ENCODE data around the gene BAZ2B. TPM values are rescaled to one million over a fixed set of nuclear protein-coding genes. Genes with fewer than 3 reads are reported as not detected.

BAZ2B gene
- total and polyA plus RNA-seq, 9 of the 15 experiments (the other 6 are each of a cell fraction or from before 2014, with no cell fraction given), result 7.5 to 38.6 (median 19.8) TPM

DNA sequence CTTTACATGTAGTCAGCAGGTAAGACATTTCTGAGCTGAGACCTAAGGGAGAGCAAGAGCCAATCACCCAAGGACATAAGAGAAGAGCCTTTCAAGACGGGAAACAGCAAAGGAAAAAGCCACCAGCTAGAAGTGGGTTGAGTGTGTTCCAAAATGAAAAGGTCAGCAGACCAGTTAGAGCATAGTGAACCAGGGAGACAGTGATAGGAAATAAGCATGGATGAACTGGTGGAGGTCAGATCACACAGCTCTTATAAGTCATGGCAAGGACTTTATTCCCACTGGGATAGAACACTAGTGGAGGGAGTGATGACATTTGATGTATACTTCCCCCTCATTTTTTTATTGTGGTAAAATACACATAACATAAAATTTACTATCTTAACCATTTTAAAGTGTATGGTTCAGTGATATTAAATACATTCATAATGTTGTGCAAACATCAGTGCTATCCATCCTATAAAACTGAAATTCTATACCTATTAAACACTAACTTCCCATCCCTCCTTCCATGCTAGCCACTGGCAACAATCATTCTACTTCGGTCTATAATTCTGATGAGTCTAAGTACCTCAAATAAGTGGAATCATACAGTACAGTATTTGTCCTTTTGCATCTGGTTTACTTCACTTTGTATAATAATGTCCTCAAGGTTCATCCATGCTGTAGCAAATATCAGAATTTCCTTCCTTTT, 174.0 kb downstream of the BAZ2B start:
- H3K27ac ChIP-seq (ENCODE audit: extremely low read depth, low read depth, low read length), result no peak overlapping the region
- no peaks in the 10 kb centered on the region for H3K9me1 ChIP-seq (ENCODE audit: control insufficient read depth, insufficient read depth, low read length)
- no peak for FAIRE-seq
- in situ Hi-C loops (cut with MboI) (no loop called here), intact Hi-C loops (cut with micrococcal nuclease) (no loop called here)
- POLR2A ChIA-PET, result interaction anchor here (1.0 kb wide), 1 partner anchor 9 kb away, joined by 3 read pairs; no protein-coding TSS in a partner anchor
- peaks cover 0 to 5% of the 10 kb centered on the region in 2 experiments; a peak in 1 of 5 replicates for H3K4me1 ChIP-seq (replicated peaks in 1 of 2; ENCODE audit: control insufficient read depth in 2 of 2, insufficient read depth in 2 of 2, low read length in 2 of 2)
- H3K9ac ChIP-seq (ENCODE audit: insufficient read depth in 1 of 2, low read depth in 2 of 2, low read length in 2 of 2), result no peak overlapping the region
- H3K4me2 ChIP-seq (ENCODE audit: insufficient read depth, low read length), result no peak overlapping the region
- H4K20me1 ChIP-seq (replicated peaks; ENCODE audit: control insufficient read depth, insufficient read depth, low read length), result no peaks in the 10 kb centered on the region
- ATAC-seq, result no peak
- no peak overlapping the region for H3K4me3 ChIP-seq
- H2AFZ ChIP-seq (ENCODE audit: low read depth, low read length), result no peak overlapping the region
- no peaks in the 10 kb centered on the region for H3K9me3 ChIP-seq (replicated peaks; ENCODE audit: control insufficient read depth, insufficient read depth, low read depth, low read length)
- CTCF ChIA-PET (ENCODE audit: low intra/inter-chr PET ratio), result no interaction called here
- WGBS (ENCODE audit: insufficient coverage, low coverage, missing lambda C conversion rate), result 57% methylated on average over 2 of the region's 2 CpGs
- no peaks in the 10 kb centered on the region for H3K79me2 ChIP-seq (ENCODE audit: control insufficient read depth, insufficient read depth, low read length)
- H3K36me3 ChIP-seq (ENCODE audit: control insufficient read depth, insufficient read depth, low read length), result peaks cover 2% of the 10 kb centered on the region; the same call in 1 of the 3 replicates
- H3K27me3 ChIP-seq (ENCODE audit: control insufficient read depth in 2 of 2, insufficient read depth in 2 of 2, low read length in 2 of 2), result no peaks in the 10 kb centered on the region
- BruUV-seq (replicated peaks), result no TSS peak
- TF ChIP-seq E2F4 (CRISPR knock-in tag; IDR thresholded peaks at IDR 0.05; ENCODE audit: low read depth) (no peak), NR3C1 (CRISPR knock-in tag; IDR thresholded peaks at IDR 0.05) (no peak), IRF1 (CRISPR knock-in tag; IDR thresholded peaks at IDR 0.05; ENCODE audit: borderline replicate concordance) (no peak), ZNF24 (IDR thresholded peaks at IDR 0.05) (no peak), HEY1 (CRISPR knock-in tag; IDR thresholded peaks at IDR 0.05; ENCODE audit: borderline replicate concordance) (no peak), ZFP1 (CRISPR knock-in tag; IDR thresholded peaks at IDR 0.05) (no peak)
- no peak for DNase-seq (ENCODE audit: extremely low read depth in 1 of 4, low spot score in 3 of 4)

Measured in K562 (cell line).